ENCODE data around the gene SLC13A4. TPM values are rescaled to one million over a fixed set of nuclear protein-coding genes. Genes with fewer than 3 reads are reported as not detected.

SLC13A4 gene
- total RNA-seq, 4 donors from 2014 or later, result not detected

DNA sequence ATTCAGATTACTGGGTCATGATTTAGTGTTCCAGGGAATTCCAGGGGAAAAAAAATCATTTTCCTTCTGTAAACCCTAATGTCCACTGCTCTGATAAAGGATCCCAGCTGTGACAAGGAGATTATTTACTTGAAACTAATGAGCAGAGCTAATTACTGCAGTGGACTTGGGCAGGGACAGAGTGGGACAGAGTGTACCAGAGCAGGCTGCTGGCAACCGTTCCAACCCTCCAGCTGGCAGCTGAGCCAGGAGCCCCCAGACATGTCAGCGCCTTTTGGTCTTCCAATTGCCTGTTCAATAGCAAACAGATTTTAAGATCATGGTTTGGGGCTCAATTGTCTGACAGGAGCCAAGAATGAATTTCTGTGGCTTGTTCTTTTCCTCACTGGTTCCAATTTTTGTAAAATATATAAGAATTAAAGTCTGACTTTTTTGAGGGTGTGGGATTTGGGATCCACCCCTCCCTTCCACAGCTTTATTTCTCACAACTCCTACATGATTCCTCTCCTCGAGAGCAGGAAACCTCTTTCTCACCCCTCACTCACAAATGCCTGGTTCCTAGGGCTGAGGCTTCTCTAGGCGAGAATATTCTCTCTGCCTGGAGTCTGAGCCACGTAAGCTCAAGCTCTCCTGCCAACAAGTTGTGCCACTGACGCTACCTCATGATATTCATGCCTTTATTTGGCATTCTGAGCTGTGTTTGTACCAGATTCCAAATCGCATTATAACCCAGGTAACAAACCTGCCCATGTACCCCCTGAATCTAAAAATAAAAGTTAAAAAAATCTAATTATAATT is 41.2 kb upstream of the SLC13A4 start:
- H3K27ac ChIP-seq, result peak overlapping the region in 1 of 4 donors; percentile 27
- H3K9me3 ChIP-seq, result no peaks in the 10 kb centered on the region
- intact Hi-C loops (cut with DNase I; ENCODE audit: low total_unique reads), result no loop called here
- ATAC-seq (peak; percentile 25 to 72), DNase-seq (no peak)
- no peak overlapping the region for H3K4me3 ChIP-seq
- in situ Hi-C loops (cut with MboI; ENCODE audit: low sequenced_read_pairs in 4 of 4), result no loop called here
- TF ChIP-seq, protein P1, sequence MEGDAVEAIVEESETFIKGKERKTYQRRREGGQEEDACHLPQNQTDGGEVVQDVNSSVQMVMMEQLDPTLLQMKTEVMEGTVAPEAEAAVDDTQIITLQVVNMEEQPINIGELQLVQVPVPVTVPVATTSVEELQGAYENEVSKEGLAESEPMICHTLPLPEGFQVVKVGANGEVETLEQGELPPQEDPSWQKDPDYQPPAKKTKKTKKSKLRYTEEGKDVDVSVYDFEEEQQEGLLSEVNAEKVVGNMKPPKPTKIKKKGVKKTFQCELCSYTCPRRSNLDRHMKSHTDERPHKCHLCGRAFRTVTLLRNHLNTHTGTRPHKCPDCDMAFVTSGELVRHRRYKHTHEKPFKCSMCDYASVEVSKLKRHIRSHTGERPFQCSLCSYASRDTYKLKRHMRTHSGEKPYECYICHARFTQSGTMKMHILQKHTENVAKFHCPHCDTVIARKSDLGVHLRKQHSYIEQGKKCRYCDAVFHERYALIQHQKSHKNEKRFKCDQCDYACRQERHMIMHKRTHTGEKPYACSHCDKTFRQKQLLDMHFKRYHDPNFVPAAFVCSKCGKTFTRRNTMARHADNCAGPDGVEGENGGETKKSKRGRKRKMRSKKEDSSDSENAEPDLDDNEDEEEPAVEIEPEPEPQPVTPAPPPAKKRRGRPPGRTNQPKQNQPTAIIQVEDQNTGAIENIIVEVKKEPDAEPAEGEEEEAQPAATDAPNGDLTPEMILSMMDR (IDR thresholded peaks at IDR 0.05 in 4 of 5, conservative IDR thresholded peaks at IDR 0.05 in 1 of 5), result no peak
- no peak for TF ChIP-seq POLR2A (IDR thresholded peaks at IDR 0.05)
- H3K4me1 ChIP-seq, result peaks cover 13 to 26% of the 10 kb centered on the region in 2 donors
- H3K36me3 ChIP-seq, result no peaks in the 10 kb centered on the region
- no peaks in the 10 kb centered on the region for H3K27me3 ChIP-seq

DNA sequence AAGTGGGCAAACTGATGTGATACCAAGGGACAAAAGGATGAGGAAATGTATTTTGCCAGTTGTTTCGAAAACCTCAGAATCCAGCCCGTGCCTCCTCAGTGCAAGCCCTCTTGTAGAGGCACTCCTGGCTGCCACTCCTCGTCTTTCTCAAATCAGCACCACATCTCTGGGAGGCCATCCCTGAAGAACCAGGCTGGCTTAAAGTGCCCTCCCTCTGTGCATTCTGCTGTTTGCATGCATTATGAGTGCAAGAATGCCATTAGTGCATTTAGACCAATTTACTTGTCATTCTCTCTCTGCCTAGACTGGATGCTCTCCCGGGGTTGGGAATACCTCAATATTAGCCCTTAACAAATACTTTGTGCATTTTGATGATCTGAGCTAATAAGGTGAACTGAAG is 40.5 kb upstream of the SLC13A4 start:
- no peaks in the 10 kb centered on the region for H3K9me3 ChIP-seq
- TF ChIP-seq, protein P1 (IDR thresholded peaks at IDR 0.05 in 4 of 5, conservative IDR thresholded peaks at IDR 0.05 in 1 of 5), result no peak
- no peak for TF ChIP-seq POLR2A (IDR thresholded peaks at IDR 0.05)
- H3K4me3 ChIP-seq, result no peak overlapping the region
- peak overlapping the region in 1 of 4 donors; percentile 27 for H3K27ac ChIP-seq
- intact Hi-C loops (cut with DNase I; ENCODE audit: low total_unique reads) (no loop called here), in situ Hi-C loops (cut with MboI; ENCODE audit: low sequenced_read_pairs in 4 of 4) (no loop called here)
- peaks cover 5 to 19% of the 10 kb centered on the region in 2 donors for H3K4me1 ChIP-seq
- DNase-seq, result no peak
- H3K27me3 ChIP-seq, result no peaks in the 10 kb centered on the region
- ATAC-seq, result no peak
- H3K36me3 ChIP-seq, result no peaks in the 10 kb centered on the region

DNA sequence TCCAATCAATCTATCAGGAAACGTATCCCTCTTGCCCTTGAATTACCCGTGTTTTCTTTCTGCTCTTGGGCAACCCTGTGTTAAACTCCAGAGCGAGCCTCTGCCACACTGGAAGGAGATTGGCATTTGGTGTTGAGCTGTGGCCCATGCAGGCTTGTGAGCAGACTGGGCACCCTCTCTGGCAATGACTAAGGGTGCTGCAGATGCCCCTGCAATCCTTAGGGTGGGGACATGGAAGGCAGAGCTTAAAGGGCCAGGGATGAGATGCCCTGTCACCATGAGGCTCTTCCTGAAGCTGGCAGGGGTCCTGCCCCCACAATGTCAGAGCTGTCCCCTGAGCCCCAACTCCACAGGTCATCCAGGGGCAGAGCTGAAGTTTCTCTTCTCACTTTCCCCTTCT is 40.1 kb upstream of the SLC13A4 start:
- Histone ChIP-seq H3K4me3 (no peak overlapping the region), H3K27me3 (no peaks in the 10 kb centered on the region), H3K4me1 (peaks cover 5 to 18% of the 10 kb centered on the region in 2 donors), H3K36me3 (no peaks in the 10 kb centered on the region), H3K9me3 (no peaks in the 10 kb centered on the region), H3K27ac (no peak overlapping the region)
- intact Hi-C loops (cut with DNase I; ENCODE audit: low total_unique reads) (no loop called here), in situ Hi-C loops (cut with MboI; ENCODE audit: low sequenced_read_pairs in 4 of 4) (no loop called here)
- ATAC-seq (peak; percentile 20 to 46), DNase-seq (no peak)
- no peak for TF ChIP-seq POLR2A (IDR thresholded peaks at IDR 0.05)
- TF ChIP-seq, protein P1 (IDR thresholded peaks at IDR 0.05 in 4 of 5, conservative IDR thresholded peaks at IDR 0.05 in 1 of 5), result no peak

DNA sequence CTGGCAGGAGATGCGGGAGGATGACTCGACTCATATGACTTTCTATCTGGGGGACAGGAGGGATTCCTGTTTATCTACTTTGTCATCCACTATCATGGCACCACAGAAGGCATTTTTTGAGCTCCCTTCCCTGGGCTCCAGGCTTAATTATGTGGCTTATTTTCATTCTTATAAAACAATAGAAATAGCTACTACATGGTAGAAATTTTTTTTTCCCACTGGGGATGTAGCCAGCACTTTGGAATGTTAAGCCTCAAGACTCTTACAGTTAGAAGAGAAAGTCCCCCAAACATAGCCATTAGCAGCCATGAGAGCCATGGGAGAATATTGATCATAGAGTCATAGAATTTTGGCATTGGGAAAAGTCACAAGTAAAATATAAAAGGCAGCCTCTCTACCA is 35.3 kb upstream of the SLC13A4 start:
- intact Hi-C loops (cut with DNase I; ENCODE audit: low total_unique reads) (no loop called here), in situ Hi-C loops (cut with MboI; ENCODE audit: low sequenced_read_pairs in 4 of 4) (no loop called here)
- H3K36me3 ChIP-seq, result no peaks in the 10 kb centered on the region
- no peak overlapping the region for H3K27ac ChIP-seq
- TF ChIP-seq, protein P1 (IDR thresholded peaks at IDR 0.05 in 4 of 5, conservative IDR thresholded peaks at IDR 0.05 in 1 of 5), result no peak
- no peak for TF ChIP-seq POLR2A (IDR thresholded peaks at IDR 0.05)
- H3K27me3 ChIP-seq, result peaks cover 0 to 3% (median 0%) of the 10 kb centered on the region in 3 donors
- ATAC-seq (no peak), DNase-seq (no peak)
- H3K4me3 ChIP-seq, result no peak overlapping the region
- H3K9me3 ChIP-seq, result no peaks in the 10 kb centered on the region
- peaks cover 2 to 11% of the 10 kb centered on the region in 2 donors for H3K4me1 ChIP-seq

Data from gastrocnemius medialis (tissue), 4 donors.